HFFc6 (cell line): ENCODE data around the gene EBP. TPM values are rescaled to one million over a fixed set of nuclear protein-coding genes. Genes with fewer than 3 reads are reported as not detected.
A peak's percentile ranks its signal among the peaks of the same experiment; 100 is the strongest.

Source experiments
- DNase-seq: peaks from one replicate; pipeline ENCODE4 v3.0.0-alpha.2; 2018
- H3K27ac Mint-ChIP-seq: 2 replicates; pipeline ENCODE4 v1.8.0; 2020; ENCODE audit warnings: mild to moderate bottlenecking, mixed read lengths
- H3K27me3 Mint-ChIP-seq: 2 replicates; pipeline ENCODE4 v1.8.0; 2021; ENCODE audit warnings: mild to moderate bottlenecking, moderate library complexity, mixed read lengths; ENCODE audit not compliant: insufficient read depth
- H3K36me3 Mint-ChIP-seq: 2 replicates; pipeline ENCODE4 v1.8.0; 2021; ENCODE audit warnings: low read depth, mixed read lengths
- H3K4me1 Mint-ChIP-seq: 2 replicates; pipeline ENCODE4 v1.8.0; 2020; ENCODE audit warnings: low read depth, mixed read lengths
- H3K4me3 Mint-ChIP-seq: 2 replicates; pipeline ENCODE4 v1.8.0; 2020; ENCODE audit warnings: mild to moderate bottlenecking, moderate library complexity, mixed read lengths
- H3K9me3 Mint-ChIP-seq: 2 replicates; pipeline ENCODE4 v1.8.0; 2020; ENCODE audit warnings: mild to moderate bottlenecking, mixed read lengths
- CTCF ChIP-seq: fragments of 200-600 bp; sonication (generic); IDR thresholded peaks from 2 replicates; pipeline ENCODE4 v1.5.0; 2021; ENCODE audit warnings: antibody characterized with exemption, mild to moderate bottlenecking
- total RNA-seq, 6 experiments: library from RNA; stranded (reverse); fragmentation: NEBNext Ultra II Directional; extraction: Animal tissue kit (Norgen Biotek cat#: 25700); gene quantifications; 2 replicates in 1 of 6; 3 replicates in 5 of 6; pipeline ENCODE4 v1.2.3, GENCODE V29; 2021

The EBP gene
- total RNA-seq, 6 experiments from 2014 or later, result 26.0 to 42.2 (median 39.1) TPM

- Mint-ChIP-seq H3K4me1 (peaks cover 14% of the 10 kb centered on the region), H3K9me3 (no peaks in the 10 kb centered on the region), H3K36me3 (peaks cover 7% of the 10 kb centered on the region; the same call in 1 of the 2 replicates), H3K27me3 (peaks cover 2% of the 10 kb centered on the region; the same call in 1 of the 2 replicates), H3K4me3 (peak overlapping the region; percentile 70), H3K27ac (peak overlapping the region; percentile 98)
- no peak for TF ChIP-seq CTCF
- DNase-seq, result no peak
Observed at GRCh38 chrX:48532161-48532560, 10.6 kb downstream of the EBP start.

- DNase-seq, result no peak
- TF ChIP-seq CTCF, result no peak
- no peaks in the 10 kb centered on the region for H3K9me3 Mint-ChIP-seq
- H3K27ac Mint-ChIP-seq, result no peak overlapping the region
- H3K27me3 Mint-ChIP-seq, result peaks cover 2% of the 10 kb centered on the region; the same call in 1 of the 2 replicates
- peaks cover 14% of the 10 kb centered on the region for H3K4me1 Mint-ChIP-seq
- peaks cover 7% of the 10 kb centered on the region; the same call in 1 of the 2 replicates for H3K36me3 Mint-ChIP-seq
- no peak overlapping the region for H3K4me3 Mint-ChIP-seq
Observed at GRCh38 chrX:48533165-48533564, 11.6 kb downstream of the EBP start.

GRCh38 chrX:48538641-48539344 is 17.2 kb downstream of the EBP start:
- Mint-ChIP-seq H3K36me3 (peaks cover 6% of the 10 kb centered on the region; the same call in 1 of the 2 replicates), H3K27me3 (no peaks in the 10 kb centered on the region; the same call in 1 of the 2 replicates), H3K4me1 (peaks cover 10% of the 10 kb centered on the region), H3K4me3 (peak overlapping the region; percentile 86), H3K9me3 (no peaks in the 10 kb centered on the region), H3K27ac (peak overlapping the region; percentile 69)
- no peak for TF ChIP-seq CTCF
- DNase-seq, result no peak

- H3K27me3 Mint-ChIP-seq, result no peaks in the 10 kb centered on the region; the same call in 1 of the 2 replicates
- peaks cover 6% of the 10 kb centered on the region; the same call in 1 of the 2 replicates for H3K36me3 Mint-ChIP-seq
- TF ChIP-seq CTCF, result peak; percentile 70
- peaks cover 10% of the 10 kb centered on the region for H3K4me1 Mint-ChIP-seq
- peak; percentile 95 for DNase-seq
- H3K9me3 Mint-ChIP-seq, result no peaks in the 10 kb centered on the region
- H3K27ac Mint-ChIP-seq, result peak within 1 kb of the TSS; percentile 69
- H3K4me3 Mint-ChIP-seq, result peak within 1 kb of the TSS; percentile 86
Observed at GRCh38 chrX:48539345-48540027, 17.9 kb downstream of the EBP start, which contains the start of gene TBC1D25. Gene TBC1D25 (plus strand): TSS chrX:48539714. CDS start chrX:48539798, 84 bp downstream.

- Mint-ChIP-seq H3K27ac (peak overlapping the region; percentile 69), H3K9me3 (no peaks in the 10 kb centered on the region), H3K4me1 (peaks cover 10% of the 10 kb centered on the region), H3K4me3 (peak overlapping the region; percentile 86), H3K36me3 (peaks cover 6% of the 10 kb centered on the region; the same call in 1 of the 2 replicates), H3K27me3 (no peaks in the 10 kb centered on the region; the same call in 1 of the 2 replicates)
- TF ChIP-seq CTCF, result peak; percentile 6; the same call in 1 of the 2 replicates
- peak; percentile 1 for DNase-seq
Observed at GRCh38 chrX:48540028-48540375, 18.4 kb downstream of the EBP start.
